Endodermal cell (in vitro differentiated cells): ENCODE results near the gene SART1. TPM values are rescaled to one million over a fixed set of nuclear protein-coding genes. Genes with fewer than 3 reads are reported as not detected.

ENCODE experiments used
- DNase-seq: peaks from one replicate; pipeline ENCODE4 v3.0.0-alpha.2; 2017
- H3K27ac ChIP-seq: 2 replicates; pipeline ENCODE4 v1.5.1; 2013; ENCODE audit warnings: mild to moderate bottlenecking, low read depth, low read length, moderate library complexity
- H3K27me3 ChIP-seq: 2 replicates; pipeline ENCODE4 v1.6.1; 2013; ENCODE audit warnings: mild to moderate bottlenecking, low read length, moderate library complexity; ENCODE audit not compliant: insufficient read depth, control insufficient read depth, poor library complexity, severe bottlenecking
- H3K36me3 ChIP-seq: 2 replicates; pipeline ENCODE4 v1.7.0; 2013; ENCODE audit warnings: mild to moderate bottlenecking, low read length, moderate library complexity; ENCODE audit not compliant: control insufficient read depth, insufficient read depth
- H3K4me1 ChIP-seq: one replicate; pipeline ENCODE4 v1.7.0; 2013; ENCODE audit warnings: low read length; ENCODE audit not compliant: control insufficient read depth, insufficient read depth
- H3K4me3 ChIP-seq: 2 replicates; pipeline ENCODE4 v1.5.1; 2013; ENCODE audit warnings: mild to moderate bottlenecking, low read length, moderate library complexity
- H3K9ac ChIP-seq: 2 replicates; pipeline ENCODE4 v1.6.1; 2013; ENCODE audit warnings: mild to moderate bottlenecking, low read length, moderate library complexity; ENCODE audit not compliant: poor library complexity, severe bottlenecking; ENCODE audit errors: extremely low read depth
- H3K9me3 ChIP-seq: 2 replicates; pipeline ENCODE4 v1.6.1; 2013; ENCODE audit warnings: mild to moderate bottlenecking, low read length, moderate library complexity; ENCODE audit not compliant: control insufficient read depth
- H3K27ac Mint-ChIP-seq: 2 replicates; pipeline ENCODE4 v1.8.0; 2020; ENCODE audit warnings: mixed read lengths
- H3K27me3 Mint-ChIP-seq: 2 replicates; pipeline ENCODE4 v1.8.0; 2021; ENCODE audit warnings: mild to moderate bottlenecking, mixed read lengths; ENCODE audit not compliant: insufficient read depth
- H3K36me3 Mint-ChIP-seq: 2 replicates; pipeline ENCODE4 v1.8.0; 2020; ENCODE audit warnings: low read depth, mixed read lengths
- H3K4me1 Mint-ChIP-seq: 2 replicates; pipeline ENCODE4 v1.8.0; 2020; ENCODE audit warnings: mixed read lengths
- H3K4me3 Mint-ChIP-seq: 2 replicates; pipeline ENCODE4 v1.8.0; 2020; ENCODE audit warnings: mild to moderate bottlenecking, moderate library complexity, mixed read lengths
- H3K9me3 Mint-ChIP-seq: 2 replicates; pipeline ENCODE4 v1.8.0; 2020; ENCODE audit warnings: mild to moderate bottlenecking, mixed read lengths
- WGBS, 2 experiments: methylation state at CpG; one replicate each; pipeline versions ENCODE4 v1.1.5 to v1.1.7; 2013; ENCODE audit warnings: missing lambda C conversion rate in 2 of 2, mixed read lengths in 1 of 2; ENCODE audit not compliant: insufficient coverage in 1 of 2, insufficient read length in 1 of 2; 5-methylcytosine and 5-hydroxymethylcytosine counted together
- total RNA-seq, 2 donors: library from RNA; stranded (reverse); fragmentation: NEBNext Ultra II Directional in 1 of 2; extraction: Animal tissue kit (Norgen Biotek cat#: 25700) in 1 of 2; gene quantifications; 2 replicates in 1 of 2; 3 replicates in 1 of 2; pipeline ENCODE4 v1.2.1, GENCODE V29; 2021
- TF ChIP-seq, protein P1 (sequence below): fragments of 200-600 bp; sonication (generic); conservative IDR thresholded peaks from 2 replicates; pipeline ENCODE4 v1.5.0; 2021; ENCODE audit warnings: antibody characterized with exemption, mild to moderate bottlenecking

SART1 gene
- total RNA-seq, 2 donors from 2014 or later = 50.6 to 52.0 TPM

DNA sequence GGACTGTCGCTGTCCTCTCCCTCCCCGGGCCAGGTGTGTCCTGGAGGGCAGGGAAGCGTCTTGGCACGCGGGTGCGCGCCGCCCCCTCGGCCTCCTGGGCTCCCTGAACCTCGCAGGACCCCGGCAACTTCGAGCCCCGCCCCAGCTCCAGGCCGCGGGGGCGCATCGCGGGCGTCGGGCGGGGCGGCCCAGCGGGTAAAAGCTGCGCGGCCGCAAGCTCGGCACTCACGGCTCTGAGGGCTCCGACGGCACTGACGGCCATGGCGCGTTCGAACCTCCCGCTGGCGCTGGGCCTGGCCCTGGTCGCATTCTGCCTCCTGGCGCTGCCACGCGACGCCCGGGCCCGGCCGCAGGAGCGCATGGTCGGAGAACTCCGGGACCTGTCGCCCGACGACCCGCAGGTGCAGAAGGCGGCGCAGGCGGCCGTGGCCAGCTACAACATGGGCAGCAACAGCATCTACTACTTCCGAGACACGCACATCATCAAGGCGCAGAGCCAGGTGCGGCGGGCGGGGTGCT, 50.3 kb downstream of the SART1 start, which contains the start of gene CST6:
Gene CST6 (plus strand): TSS at position 224 of the 519 bp plus-strand sequence. CDS start 37 bp downstream, at position 261.
- H3K9me3 ChIP-seq = no peaks in the 10 kb centered on the region
- TF ChIP-seq, protein P1, sequence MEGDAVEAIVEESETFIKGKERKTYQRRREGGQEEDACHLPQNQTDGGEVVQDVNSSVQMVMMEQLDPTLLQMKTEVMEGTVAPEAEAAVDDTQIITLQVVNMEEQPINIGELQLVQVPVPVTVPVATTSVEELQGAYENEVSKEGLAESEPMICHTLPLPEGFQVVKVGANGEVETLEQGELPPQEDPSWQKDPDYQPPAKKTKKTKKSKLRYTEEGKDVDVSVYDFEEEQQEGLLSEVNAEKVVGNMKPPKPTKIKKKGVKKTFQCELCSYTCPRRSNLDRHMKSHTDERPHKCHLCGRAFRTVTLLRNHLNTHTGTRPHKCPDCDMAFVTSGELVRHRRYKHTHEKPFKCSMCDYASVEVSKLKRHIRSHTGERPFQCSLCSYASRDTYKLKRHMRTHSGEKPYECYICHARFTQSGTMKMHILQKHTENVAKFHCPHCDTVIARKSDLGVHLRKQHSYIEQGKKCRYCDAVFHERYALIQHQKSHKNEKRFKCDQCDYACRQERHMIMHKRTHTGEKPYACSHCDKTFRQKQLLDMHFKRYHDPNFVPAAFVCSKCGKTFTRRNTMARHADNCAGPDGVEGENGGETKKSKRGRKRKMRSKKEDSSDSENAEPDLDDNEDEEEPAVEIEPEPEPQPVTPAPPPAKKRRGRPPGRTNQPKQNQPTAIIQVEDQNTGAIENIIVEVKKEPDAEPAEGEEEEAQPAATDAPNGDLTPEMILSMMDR = no peak
- DNase-seq = peak; percentile 76
- H3K27ac ChIP-seq = no peak within 1 kb of the TSS
- Mint-ChIP-seq H3K4me1 (peaks cover 29% of the 10 kb centered on the region), H3K36me3 (no peaks in the 10 kb centered on the region), H3K27me3 (peaks cover 8% of the 10 kb centered on the region), H3K9me3 (no peaks in the 10 kb centered on the region), H3K4me3 (no peak within 1 kb of the TSS), H3K27ac (no peak within 1 kb of the TSS)
- no peak within 1 kb of the TSS for H3K9ac ChIP-seq
- H3K4me1 ChIP-seq = peaks cover 22% of the 10 kb centered on the region
- H3K36me3 ChIP-seq = no peaks in the 10 kb centered on the region
- WGBS, 2 experiments = 84% methylated on average over 31 to 61 of the region's 61 CpGs
- no peaks in the 10 kb centered on the region for H3K27me3 ChIP-seq
- H3K4me3 ChIP-seq = no peak within 1 kb of the TSS

DNA sequence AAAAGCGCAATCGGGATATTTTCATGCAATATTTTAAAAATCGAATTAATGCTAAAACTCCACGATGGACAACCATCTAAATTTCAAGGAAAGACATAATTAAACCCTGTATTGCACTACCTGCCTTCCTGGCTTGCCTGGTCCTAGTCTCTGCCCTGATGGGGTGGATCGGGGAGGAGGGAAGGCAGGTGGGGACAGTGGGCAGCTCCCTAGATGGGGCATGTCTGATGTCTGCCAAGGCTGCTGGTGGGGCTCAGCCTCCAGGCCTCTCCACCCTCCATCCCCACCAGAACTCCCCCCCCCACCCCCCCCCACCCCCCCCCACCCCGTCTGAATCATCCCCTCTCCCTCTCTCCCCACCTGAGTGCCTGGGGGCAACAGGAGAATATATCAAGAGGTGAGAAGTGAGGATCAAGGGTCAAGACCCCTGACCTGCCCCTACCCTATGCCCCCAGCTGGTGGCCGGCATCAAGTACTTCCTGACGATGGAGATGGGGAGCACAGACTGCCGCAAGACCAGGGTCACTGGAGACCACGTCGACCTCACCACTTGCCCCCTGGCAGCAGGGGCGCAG, 50.9 kb downstream of the SART1 start:
- no peaks in the 10 kb centered on the region for H3K9me3 ChIP-seq
- no peak overlapping the region for H3K27ac ChIP-seq
- H3K27ac Mint-ChIP-seq = no peak overlapping the region
- H3K4me3 ChIP-seq = no peak overlapping the region
- H3K9me3 Mint-ChIP-seq = no peaks in the 10 kb centered on the region
- DNase-seq = no peak
- no peaks in the 10 kb centered on the region for H3K36me3 ChIP-seq
- no peaks in the 10 kb centered on the region for H3K36me3 Mint-ChIP-seq
- peaks cover 8% of the 10 kb centered on the region for H3K27me3 Mint-ChIP-seq
- peaks cover 17% of the 10 kb centered on the region for H3K4me1 ChIP-seq
- no peak overlapping the region for H3K4me3 Mint-ChIP-seq
- H3K27me3 ChIP-seq = no peaks in the 10 kb centered on the region
- H3K4me1 Mint-ChIP-seq = peaks cover 25% of the 10 kb centered on the region
- WGBS, 2 experiments = 84 to 90% methylated on average over 7 to 11 of the region's 12 CpGs
- TF ChIP-seq, protein P1 = no peak
- H3K9ac ChIP-seq = no peak overlapping the region

GRCh38 chr11:66012946-66013761, 51.6 kb downstream of the SART1 start:
- peak; percentile 64 for DNase-seq

More at GRCh38 chr11:66012946-66013761, 51.6 kb downstream of the SART1 start:
- Histone ChIP-seq H3K27ac (no peak overlapping the region), H3K9me3 (no peaks in the 10 kb centered on the region), H3K9ac (no peak overlapping the region), H3K27me3 (no peaks in the 10 kb centered on the region), H3K36me3 (no peaks in the 10 kb centered on the region), H3K4me1 (peaks cover 11% of the 10 kb centered on the region), H3K4me3 (no peak overlapping the region)
- H3K4me1 Mint-ChIP-seq = peaks cover 20% of the 10 kb centered on the region
- TF ChIP-seq, protein P1 = no peak
- no peaks in the 10 kb centered on the region for H3K36me3 Mint-ChIP-seq
- H3K9me3 Mint-ChIP-seq = no peaks in the 10 kb centered on the region
- H3K27me3 Mint-ChIP-seq = peaks cover 8% of the 10 kb centered on the region
- WGBS, 2 experiments = 87 to 91% methylated on average over 9 to 12 of the region's 12 CpGs
- no peak overlapping the region for H3K4me3 Mint-ChIP-seq
- H3K27ac Mint-ChIP-seq = no peak overlapping the region
